Esophagus muscularis mucosa (tissue), 3 donors: ENCODE results near the gene CXCL3.

Experiments
- CTCF ChIP-seq, 3 experiments: fragments of 200-600 bp in 2 of 3; fragments of 450-650 bp in 1 of 3; sonication (generic) in 2 of 3; IDR thresholded peaks; one replicate each; pipeline ENCODE4 v1.5.1; 2017 to 2019; ENCODE audit warnings: antibody characterized with exemption in 3 of 3, mild to moderate bottlenecking in 2 of 3, moderate library complexity in 1 of 3
- POLR2A ChIP-seq: fragments of 450-650 bp; IDR thresholded peaks from one replicate; pipeline ENCODE4 v1.6.1; 2017; ENCODE audit warnings: antibody characterized with exemption, moderate library complexity, mild to moderate bottlenecking, low read depth
- POLR2AphosphoS5 ChIP-seq, 2 donors: sonication (generic); formaldehyde crosslinking; IDR thresholded peaks; one replicate each; pipeline ENCODE4 v1.6.1; 2017; ENCODE audit warnings: antibody characterized with exemption in 2 of 2

- TF ChIP-seq CTCF (IDR thresholded peaks at IDR 0.05), result no peak
- TF ChIP-seq POLR2A, result no peak
- TF ChIP-seq POLR2AphosphoS5 (IDR thresholded peaks at IDR 0.05), result no peak
Measured at GRCh38 chr4:74033739-74034138, 4.8 kb downstream of the CXCL3 start.
